Keratinocyte (primary cell): ENCODE results near the gene UBE2N. TPM values are rescaled to one million over a fixed set of nuclear protein-coding genes. Genes with fewer than 3 reads are reported as not detected.

Experiments used
- DNase-seq: peaks from one replicate; pipeline ENCODE4 v3.0.0-alpha.2; 2011; ENCODE audit warnings: low read depth, missing footprints, low spot score
- FAIRE-seq: peaks from 2 replicates; lab custom pipeline; 2011; peaks lifted over from hg19 to GRCh38; lab: Jason Lieb, UNC
- H2AFZ ChIP-seq: 2 replicates; pipeline ENCODE4 v1.6.0; 2012; ENCODE audit warnings: low read length, control low read depth, inconsistent platforms; ENCODE audit not compliant: control insufficient read depth
- H3K27ac ChIP-seq: 2 replicates; pipeline ENCODE4 v1.5.1; 2011; ENCODE audit warnings: low read length; ENCODE audit not compliant: control insufficient read depth, insufficient read depth
- H3K27me3 ChIP-seq: 3 replicates; pipeline ENCODE4 v1.6.0; 2011; ENCODE audit warnings: low read length; ENCODE audit not compliant: control insufficient read depth, insufficient read depth; ENCODE audit errors: extremely low read depth
- H3K36me3 ChIP-seq, 2 experiments: 2 replicates in 1 of 2; 3 replicates in 1 of 2; pipeline ENCODE4 v1.5.1; 2011; ENCODE audit warnings: low read length in 2 of 2, mild to moderate bottlenecking in 1 of 2; ENCODE audit not compliant: control insufficient read depth in 2 of 2, insufficient read depth in 2 of 2; ENCODE audit errors: extremely low read depth in 1 of 2
- H3K4me1 ChIP-seq: 3 replicates; pipeline ENCODE4 v1.5.1; 2011; ENCODE audit warnings: low read length; ENCODE audit not compliant: control insufficient read depth, insufficient read depth; ENCODE audit errors: extremely low read depth
- H3K4me2 ChIP-seq: 3 replicates; pipeline ENCODE4 v1.6.0; 2011; ENCODE audit warnings: low read depth, low read length; ENCODE audit not compliant: control insufficient read depth, insufficient read depth; ENCODE audit errors: extremely low read depth
- H3K4me3 ChIP-seq, 3 experiments: fragments of 200-600 bp in 1 of 3; sonication (generic) in 1 of 3; 2 replicates in 2 of 3; 3 replicates in 1 of 3; pipeline ENCODE4 v1.5.1; 2011 to 2016; ENCODE audit warnings: low read length in 3 of 3, mild to moderate bottlenecking in 3 of 3, control low read depth in 2 of 3, inconsistent platforms in 1 of 3, low read depth in 1 of 3, mixed read lengths in 1 of 3, mixed run types in 1 of 3, moderate library complexity in 1 of 3; ENCODE audit not compliant: control insufficient read depth in 2 of 3, insufficient read depth in 2 of 3; ENCODE audit errors: extremely low read depth in 1 of 3
- H3K79me2 ChIP-seq: 2 replicates; pipeline ENCODE4 v1.6.0; 2012; ENCODE audit warnings: low read length; ENCODE audit not compliant: control insufficient read depth, insufficient read depth
- H3K9ac ChIP-seq: 3 replicates; pipeline ENCODE4 v1.6.0; 2011; ENCODE audit warnings: low read length; ENCODE audit not compliant: control insufficient read depth, insufficient read depth; ENCODE audit errors: extremely low read depth
- H3K9me1 ChIP-seq: 3 replicates; pipeline ENCODE4 v1.6.0; 2011; ENCODE audit warnings: low read length; ENCODE audit not compliant: control insufficient read depth, insufficient read depth; ENCODE audit errors: extremely low read depth
- H3K9me3 ChIP-seq: 2 replicates; pipeline ENCODE4 v1.5.1; 2012; ENCODE audit warnings: low read depth, low read length; ENCODE audit not compliant: control insufficient read depth
- H4K20me1 ChIP-seq: 3 replicates; pipeline ENCODE4 v1.6.0; 2011; ENCODE audit warnings: low read length; ENCODE audit not compliant: control insufficient read depth, insufficient read depth; ENCODE audit errors: extremely low read depth
- CTCF ChIP-seq, 3 experiments: IDR thresholded peaks in 1 of 3; conservative IDR thresholded peaks in 1 of 3; optimal IDR thresholded peaks in 1 of 3; 2 replicates in 2 of 3; 3 replicates in 1 of 3; pipeline versions ENCODE3 to v1.5.1; 2011; ENCODE audit warnings: low read length in 3 of 3, mild to moderate bottlenecking in 3 of 3, moderate library complexity in 2 of 3, control low read depth in 1 of 3, inconsistent platforms in 1 of 3; ENCODE audit not compliant: insufficient read depth in 2 of 3; ENCODE audit errors: extremely low read depth in 1 of 3
- EZH2 ChIP-seq: IDR thresholded peaks from one replicate; pipeline ENCODE4 v1.6.1; 2012; ENCODE audit warnings: inconsistent platforms, mild to moderate bottlenecking, low read length, moderate library complexity
- dilution Hi-C: fragments of 300-500 bp; cut with MboI; formaldehyde crosslinking; loops from one replicate; pipeline ENCODE4 v1.7.0; 2020; ENCODE audit warnings: low sequenced_read_pairs; ENCODE audit not compliant: extremely low pct_ligation_motif_present
- polyA plus RNA-seq, 5 experiments: library from polyadenylated mRNA; depleted of rRNA in 3 of 5; stranded (reverse) in 3 of 5; stranded (forward) in 1 of 5; unstranded in 1 of 5; fragments of >200 nt; gene quantifications; 1 replicate in 1 of 5; 2 replicates in 3 of 5; 3 replicates in 1 of 5; pipeline versions ENCODE4 v1.2.1 to v1.2.3, GENCODE V29; 2011 to 2012; ENCODE audit warnings: missing spikeins in 2 of 5, low read depth in 1 of 5, low replicate concordance in 1 of 5

The UBE2N gene
- polyA plus RNA-seq, 1 donor (not counting 4 experiments of a cell fraction or from before 2014, with no cell fraction given): 218 TPM

- H4K20me1 ChIP-seq: no peaks in the 10 kb centered on the region
- DNase-seq (no peak), FAIRE-seq (no peak)
- H3K9me1 ChIP-seq: no peaks in the 10 kb centered on the region
- H3K79me2 ChIP-seq: peaks cover 19% of the 10 kb centered on the region
- no peak overlapping the region for H3K4me3 ChIP-seq
- TF ChIP-seq CTCF (optimal IDR thresholded peaks at IDR 0.05 in 1 of 3, IDR thresholded peaks at IDR 0.05 in 1 of 3, conservative IDR thresholded peaks at IDR 0.05 in 1 of 3; ENCODE audit: extremely low read depth in 1 of 3, insufficient read depth in 2 of 3, low read length in 3 of 3) (no peak), EZH2 (no peak)
- H3K9ac ChIP-seq: no peak overlapping the region
- peaks cover 3% of the 10 kb centered on the region for H3K4me1 ChIP-seq
- H3K27ac ChIP-seq: no peak overlapping the region
- dilution Hi-C loops: no loop called here
- H3K27me3 ChIP-seq: no peaks in the 10 kb centered on the region
- peaks cover 6 to 7% of the 10 kb centered on the region in 2 experiments for H3K36me3 ChIP-seq
- no peak overlapping the region for H2AFZ ChIP-seq
- H3K9me3 ChIP-seq: no peaks in the 10 kb centered on the region
- no peak overlapping the region for H3K4me2 ChIP-seq
These were observed 34.4 kb downstream of the UBE2N start for GRCh38 chr12:93407054-93407962.

- Histone ChIP-seq H3K9me3 (no peaks in the 10 kb centered on the region), H3K27ac (no peak overlapping the region), H3K9me1 (no peaks in the 10 kb centered on the region), H3K4me1 (no peaks in the 10 kb centered on the region), H3K27me3 (no peaks in the 10 kb centered on the region), H2AFZ (no peak overlapping the region), H3K4me2 (no peak overlapping the region), H3K79me2 (peaks cover under 1% of the 10 kb centered on the region), H3K36me3 (peaks cover 6 to 7% of the 10 kb centered on the region in 2 experiments), H4K20me1 (no peaks in the 10 kb centered on the region), H3K9ac (no peak overlapping the region), H3K4me3 (no peak overlapping the region)
- no peak for DNase-seq
- no peak for FAIRE-seq
- no peak for TF ChIP-seq CTCF (optimal IDR thresholded peaks at IDR 0.05 in 1 of 3, IDR thresholded peaks at IDR 0.05 in 1 of 3, conservative IDR thresholded peaks at IDR 0.05 in 1 of 3; ENCODE audit: extremely low read depth in 1 of 3, insufficient read depth in 2 of 3, low read length in 3 of 3)
- no peak for TF ChIP-seq EZH2
- dilution Hi-C loops: no loop called here
These were observed 36.5 kb downstream of the UBE2N start for GRCh38 chr12:93404961-93405849.
